ENCODE data around the gene PRRC1. TPM values are rescaled to one million over a fixed set of nuclear protein-coding genes. Genes with fewer than 3 reads are reported as not detected.
"Not testable (repeated sequence)": the region's sequence is repeated elsewhere in the genome, so short reads cannot be mapped to it uniquely, and the experiment has no call there.

The PRRC1 gene
- polyA plus RNA-seq, 1 of the 3 experiments (the other 2 are of a cell fraction) = 26.6 TPM

GRCh38 chr5:127568166-127568565, 50.7 kb downstream of the PRRC1 start:
- H3K27me3 ChIP-seq (ENCODE audit: insufficient read depth) = peaks cover 27% of the 10 kb centered on the region; the same call in 1 of the 2 replicates
- H3K4me3 ChIP-seq (ENCODE audit: low read depth in 2 of 2, low read length in 1 of 2) = no peak overlapping the region
- WGBS (ENCODE audit: low lambda C conversion rate) = 6% methylated on average over 3 of the region's 3 CpGs
- no peaks in the 10 kb centered on the region for H3K79me2 ChIP-seq (ENCODE audit: insufficient read depth)
- H3K4me2 ChIP-seq = no peak overlapping the region
- ChIA-PET POLR2A (no interaction called here), CTCF (interaction anchor here (0.8 kb wide), 1 partner anchor 633 kb away, joined by 4 read pairs; no protein-coding TSS in a partner anchor)
- no peaks in the 10 kb centered on the region for H3K36me3 ChIP-seq (replicated peaks in 1 of 2; ENCODE audit: control insufficient read depth in 1 of 2, insufficient read depth in 2 of 2, low read length in 1 of 2)
- H3F3A ChIP-seq (replicated peaks; ENCODE audit: insufficient read depth) = no peaks in the 10 kb centered on the region
- no peak overlapping the region for H3K9ac ChIP-seq
- H3K27ac ChIP-seq (ENCODE audit: low read depth in 2 of 2, low read length in 1 of 2) = no peak overlapping the region
- H3K4me1 ChIP-seq (ENCODE audit: control insufficient read depth in 1 of 2, insufficient read depth in 2 of 2, low read depth in 1 of 2, low read length in 1 of 2) = no peaks in the 10 kb centered on the region
- no peak for DNase-seq
- no peak overlapping the region for H2AFZ ChIP-seq (ENCODE audit: low read depth)
- no peaks in the 10 kb centered on the region for H3K9me3 ChIP-seq
- no peaks in the 10 kb centered on the region for H4K20me1 ChIP-seq (ENCODE audit: insufficient read depth)
- no peaks in the 10 kb centered on the region for H3K9me2 ChIP-seq
- TF ChIP-seq REST (IDR thresholded peaks at IDR 0.05; ENCODE audit: low read depth, low read length) (no peak), USF1 (IDR thresholded peaks at IDR 0.05; ENCODE audit: borderline replicate concordance, low read depth) (no peak), NRF1 (IDR thresholded peaks at IDR 0.05; ENCODE audit: low read depth, low read length) (no peak), SMC3 (IDR thresholded peaks at IDR 0.05; ENCODE audit: low read depth, low read length) (no peak), USF2 (IDR thresholded peaks at IDR 0.05; ENCODE audit: borderline replicate concordance, low read depth, low read length) (no peak), PBX3 (IDR thresholded peaks at IDR 0.05) (no peak), NFIC (IDR thresholded peaks at IDR 0.05; ENCODE audit: borderline replicate concordance) (no peak), MAX (IDR thresholded peaks at IDR 0.05; ENCODE audit: low read depth) (no peak), RCOR1 (IDR thresholded peaks at IDR 0.05; ENCODE audit: low read length) (no peak), RXRA (IDR thresholded peaks at IDR 0.05; ENCODE audit: borderline replicate concordance, low read depth) (no peak)

- H3K27ac ChIP-seq (ENCODE audit: low read depth in 2 of 2, low read length in 1 of 2); H3K79me2 ChIP-seq (ENCODE audit: insufficient read depth); H3K9ac ChIP-seq; H3K9me2 ChIP-seq; DNase-seq; H3K9me3 ChIP-seq; H3K4me3 ChIP-seq (ENCODE audit: low read depth in 2 of 2, low read length in 1 of 2); H2AFZ ChIP-seq (ENCODE audit: low read depth); H3K4me1 ChIP-seq (ENCODE audit: control insufficient read depth in 1 of 2, insufficient read depth in 2 of 2, low read depth in 1 of 2, low read length in 1 of 2); H3F3A ChIP-seq (replicated peaks; ENCODE audit: insufficient read depth); H4K20me1 ChIP-seq (ENCODE audit: insufficient read depth); CTCF ChIA-PET; H3K36me3 ChIP-seq (replicated peaks in 1 of 2; ENCODE audit: control insufficient read depth in 1 of 2, insufficient read depth in 2 of 2, low read length in 1 of 2); POLR2A ChIA-PET: not testable (repeated sequence)
- H3K4me2 ChIP-seq = peak overlapping the region; percentile 41; the same call in 1 of the 2 replicates
- H3K27me3 ChIP-seq (ENCODE audit: insufficient read depth) = peaks cover 27% of the 10 kb centered on the region; the same call in 1 of the 2 replicates
- WGBS (ENCODE audit: low lambda C conversion rate) = 73% methylated on average over 3 of the region's 40 CpGs
Measured at GRCh38 chr5:127569471-127569870, 52.0 kb downstream of the PRRC1 start.

Data from SK-N-SH (cell line).